ENCODE results near the gene ZNRF2. TPM values are rescaled to one million over a fixed set of nuclear protein-coding genes. Genes with fewer than 3 reads are reported as not detected.

ZNRF2 gene
- total RNA-seq, 2 experiments from 2014 or later = 8.5 to 9.4 TPM

Other genes with a start within 250 kb of the ZNRF2 start
- gene MTURN, start 149.6 kb upstream of the ZNRF2 start, total RNA-seq = 1 to 10 TPM; 4.4 to 5.4 TPM
- 10 to 100 TPM in 1 of 2 experiments, 1 to 10 TPM in 1; 9.2 to 11.8 TPM for gene NOD1, start 194.2 kb downstream of the ZNRF2 start, total RNA-seq
- 10 to 100 TPM; 75.7 to 75.9 TPM for gene GGCT, start 220.2 kb downstream of the ZNRF2 start, total RNA-seq

All from activated CD8-positive, alpha-beta memory T cell treated with anti-CD3 and anti-CD28 coated beads for 36 hours (primary cell).